IMR-90 (cell line): ENCODE results near the gene RTRAF. TPM values are rescaled to one million over a fixed set of nuclear protein-coding genes. Genes with fewer than 3 reads are reported as not detected.

Experiments used
- ATAC-seq: fragments of 200-7000 bp; cut with Tn5 transposase; 2 replicates; pipeline ENCODE4 v1.9.1; 2020; ENCODE audit warnings: low read depth, mild to moderate bottlenecking, moderate library complexity
- BruUV-seq: library from RNA; stranded (reverse); fragments of 400-500 nt; replicated peaks from 2 replicates; lab custom pipeline; 2021; lab: Mats Ljungman, UMichigan
- CTCF ChIA-PET: fragments of 300-600 bp; formaldehyde crosslinking; extraction: SDS; loops from one replicate; lab custom pipeline; 2021; ENCODE audit warnings: antibody characterized with exemption; lab: Yijun Ruan, JAX
- POLR2A ChIA-PET: fragments of 300-600 bp; sonication (Branson Sonifier 250); formaldehyde crosslinking; loops from one replicate; lab custom pipeline; 2022; ENCODE audit warnings: antibody characterized with exemption; ENCODE audit not compliant: unreplicated experiment; lab: Charles Lee
- DNase-seq: peaks from one replicate; pipeline ENCODE4 v3.0.0; 2013
- H2AFZ ChIP-seq: replicated peaks from 2 replicates; pipeline ENCODE3; 2013; ENCODE audit warnings: low read length, mild to moderate bottlenecking; ENCODE audit not compliant: poor library complexity
- H2AK5ac ChIP-seq: 2 replicates; pipeline ENCODE4 v1.6.1; 2013; ENCODE audit warnings: low read depth, low read length, inconsistent platforms
- H2AK9ac ChIP-seq: replicated peaks from 2 replicates; pipeline ENCODE3; 2013; ENCODE audit warnings: mild to moderate bottlenecking, low read depth, low read length, moderate library complexity; ENCODE audit not compliant: poor library complexity
- H2BK120ac ChIP-seq: 2 replicates; pipeline ENCODE4 v1.6.1; 2013; ENCODE audit warnings: low read depth, low read length, inconsistent platforms
- H2BK15ac ChIP-seq: 3 replicates; pipeline ENCODE4 v1.6.1; 2013; ENCODE audit warnings: low read depth, low read length, inconsistent platforms
- H2BK20ac ChIP-seq: 2 replicates; pipeline ENCODE4 v1.6.1; 2013; ENCODE audit warnings: low read depth, mild to moderate bottlenecking, inconsistent platforms, low read length, moderate library complexity
- H2BK5ac ChIP-seq: 2 replicates; pipeline ENCODE4 v1.6.1; 2013; ENCODE audit warnings: mild to moderate bottlenecking, low read depth, low read length, inconsistent platforms; ENCODE audit not compliant: poor library complexity, severe bottlenecking
- H3K14ac ChIP-seq: replicated peaks from 2 replicates; pipeline ENCODE4 v1.6.1; 2013; ENCODE audit warnings: low read depth, low read length, inconsistent platforms
- H3K18ac ChIP-seq: 2 replicates; pipeline ENCODE4 v1.6.1; 2013; ENCODE audit warnings: low read depth, low read length, control low read depth
- H3K23ac ChIP-seq: 2 replicates; pipeline ENCODE4 v1.6.1; 2013; ENCODE audit warnings: low read depth, low read length, inconsistent platforms
- H3K27ac ChIP-seq: 2 replicates; pipeline ENCODE4 v1.5.1; 2013; ENCODE audit warnings: mild to moderate bottlenecking, control low read depth, low read length; ENCODE audit not compliant: insufficient read depth
- H3K27me3 ChIP-seq: 2 replicates; pipeline ENCODE4 v1.6.1; 2013; ENCODE audit warnings: low read length; ENCODE audit not compliant: control insufficient read depth, insufficient read depth
- H3K36me3 ChIP-seq: 2 replicates; pipeline ENCODE4 v1.6.1; 2013; ENCODE audit warnings: low read length, mixed read lengths; ENCODE audit not compliant: control insufficient read depth, insufficient read depth
- H3K4ac ChIP-seq: 2 replicates; pipeline ENCODE4 v1.6.1; 2013; ENCODE audit warnings: low read depth, low read length, inconsistent platforms
- H3K4me1 ChIP-seq: 2 replicates; pipeline ENCODE4 v1.6.1; 2013; ENCODE audit warnings: low read length, mixed read lengths; ENCODE audit not compliant: control insufficient read depth, insufficient read depth
- H3K4me2 ChIP-seq: 2 replicates; pipeline ENCODE4 v1.6.1; 2013; ENCODE audit warnings: low read depth, mild to moderate bottlenecking, control low read depth, low read length, moderate library complexity
- H3K4me3 ChIP-seq: 2 replicates; pipeline ENCODE4 v1.5.1; 2013; ENCODE audit warnings: low read depth, mild to moderate bottlenecking, control low read depth, low read length, moderate library complexity; ENCODE audit not compliant: insufficient read depth
- H3K56ac ChIP-seq: 2 replicates; pipeline ENCODE4 v1.6.1; 2013; ENCODE audit warnings: low read length, inconsistent platforms; ENCODE audit not compliant: insufficient read depth; ENCODE audit errors: extremely low read depth
- H3K79me1 ChIP-seq, 2 experiments: 2 replicates each; pipeline ENCODE4 v1.6.1; 2013; ENCODE audit warnings: low read length in 2 of 2, inconsistent platforms in 1 of 2, low read depth in 1 of 2
- H3K9ac ChIP-seq: 2 replicates; pipeline ENCODE4 v1.6.1; 2013; ENCODE audit warnings: low read depth, low read length, control low read depth
- H3K9me1 ChIP-seq: 2 replicates; pipeline ENCODE4 v1.6.1; 2013; ENCODE audit warnings: low read length, inconsistent platforms; ENCODE audit not compliant: insufficient read depth
- H3K9me3 ChIP-seq: 2 replicates; pipeline ENCODE4 v1.6.1; 2013; ENCODE audit warnings: low read length; ENCODE audit not compliant: control insufficient read depth, insufficient read depth
- H4K20me1 ChIP-seq: 2 replicates; pipeline ENCODE4 v1.6.1; 2013; ENCODE audit warnings: low read length, inconsistent platforms; ENCODE audit not compliant: insufficient read depth
- H4K5ac ChIP-seq: 2 replicates; pipeline ENCODE4 v1.6.1; 2013; ENCODE audit warnings: mild to moderate bottlenecking, low read depth, low read length, control low read depth
- H4K8ac ChIP-seq, 2 experiments: 2 replicates each; pipeline ENCODE4 v1.6.1; 2013; ENCODE audit warnings: low read depth in 2 of 2, low read length in 2 of 2, control low read depth in 1 of 2, inconsistent platforms in 1 of 2
- H4K91ac ChIP-seq: 2 replicates; pipeline ENCODE4 v1.6.1; 2013; ENCODE audit warnings: low read depth, low read length, inconsistent platforms; ENCODE audit not compliant: insufficient read depth
- BHLHE40 ChIP-seq: fragments of 150-350 bp; IDR thresholded peaks from 2 replicates; pipeline ENCODE4 v1.6.1; 2016; ENCODE audit warnings: mild to moderate bottlenecking, low read depth, low read length
- CEBPB ChIP-seq: IDR thresholded peaks from 2 replicates; pipeline ENCODE4 v1.6.1; 2012; ENCODE audit warnings: low read depth, low read length, improper control_type of control experiment
- CHD1 ChIP-seq: IDR thresholded peaks from 2 replicates; pipeline ENCODE4 v1.6.1; 2012; ENCODE audit warnings: low read depth, low read length, improper control_type of control experiment
- FOS ChIP-seq: fragments of 150-350 bp; IDR thresholded peaks from 2 replicates; pipeline ENCODE4 v1.6.1; 2016; ENCODE audit warnings: low read depth, low read length
- MAFK ChIP-seq: IDR thresholded peaks from 2 replicates; pipeline ENCODE4 v1.6.1; 2012; ENCODE audit warnings: low read depth, low read length, improper control_type of control experiment
- MAZ ChIP-seq: IDR thresholded peaks from 2 replicates; pipeline ENCODE4 v1.6.1; 2012; ENCODE audit warnings: low read depth, mild to moderate bottlenecking, low read length, improper control_type of control experiment, moderate library complexity, borderline replicate concordance
- MXI1 ChIP-seq: IDR thresholded peaks from 2 replicates; pipeline ENCODE4 v1.6.1; 2012; ENCODE audit warnings: low read depth, mild to moderate bottlenecking, low read length, moderate library complexity, borderline replicate concordance
- NFE2L2 ChIP-seq: fragments of 150-350 bp; IDR thresholded peaks from 2 replicates; pipeline ENCODE4 v1.6.1; 2016; ENCODE audit warnings: low read depth, mild to moderate bottlenecking, low read length
- POLR2A ChIP-seq: IDR thresholded peaks from 2 replicates; pipeline ENCODE4 v1.6.1; 2012; ENCODE audit warnings: mild to moderate bottlenecking, low read depth, low read length
- RAD21 ChIP-seq: IDR thresholded peaks from 2 replicates; pipeline ENCODE4 v1.6.1; 2012; ENCODE audit warnings: low read length, improper control_type of control experiment
- RCOR1 ChIP-seq: IDR thresholded peaks from 2 replicates; pipeline ENCODE4 v1.6.1; 2012; ENCODE audit warnings: mild to moderate bottlenecking, low read length, improper control_type of control experiment; ENCODE audit not compliant: insufficient replicate concordance
- RFX5 ChIP-seq: IDR thresholded peaks from 2 replicates; pipeline ENCODE4 v1.8.0; 2012; ENCODE audit warnings: low read depth, mild to moderate bottlenecking, low read length, moderate library complexity
- SMC3 ChIP-seq: fragments of 150-350 bp; IDR thresholded peaks from 2 replicates; pipeline ENCODE4 v1.6.1; 2016; ENCODE audit warnings: low read depth, mild to moderate bottlenecking, antibody characterized with exemption, low read length, moderate library complexity
- WGBS, 2 experiments: methylation state at CpG; one replicate each; pipeline versions ENCODE4 v1.1.5 to v1.1.7; 2013; ENCODE audit warnings: missing lambda C conversion rate in 2 of 2; ENCODE audit not compliant: insufficient read length in 1 of 2; ENCODE audit errors: extremely low coverage in 2 of 2; 5-methylcytosine and 5-hydroxymethylcytosine counted together
- dilution Hi-C: fragments of 300-500 bp; cut with HindIII; formaldehyde crosslinking; loops from one replicate; pipeline ENCODE4 v1.14.3; 2018; ENCODE audit warnings: low sequenced_read_pairs; ENCODE audit not compliant: unreplicated experiment
- in situ Hi-C: fragments of 300-500 bp; cut with MboI; formaldehyde crosslinking; loops from 3 replicates; pipeline ENCODE4 v1.14.3; 2019; ENCODE audit warnings: low sequenced_read_pairs, inconsistent platforms, mixed read lengths
- intact Hi-C: fragments of 100-400 bp; cut with micrococcal nuclease; formaldehyde crosslinking; loops from 2 replicates; pipeline ENCODE4 v1.10.0; 2022
- polyA plus RNA-seq, 3 experiments: library from polyadenylated mRNA; depleted of rRNA; stranded (reverse); fragments of >200 nt; gene quantifications; 2 replicates each; pipeline ENCODE4 v1.2.3, GENCODE V29; 2012; ENCODE audit warnings: low replicate concordance in 1 of 3
- total RNA-seq: library from RNA; depleted of rRNA; stranded (reverse); fragments of >200 nt; gene quantifications from 2 replicates; pipeline ENCODE4 v1.2.3, GENCODE V29; 2012
- TF ChIP-seq, protein P1 (sequence below): fragments of 150-350 bp; IDR thresholded peaks from 2 replicates; pipeline ENCODE4 v1.6.1; 2016; ENCODE audit warnings: low read depth, mild to moderate bottlenecking, low read length, moderate library complexity, borderline replicate concordance
- TF ChIP-seq, protein P2 (sequence below): fragments of 150-350 bp; IDR thresholded peaks from 2 replicates; pipeline ENCODE4 v1.6.1; 2017; ENCODE audit warnings: mild to moderate bottlenecking, antibody characterized with exemption, low read length, low read depth
- TF ChIP-seq, protein P3 (sequence below): conservative IDR thresholded peaks from 2 replicates; pipeline ENCODE4 v1.5.1; 2012; ENCODE audit warnings: mild to moderate bottlenecking, low read depth, low read length, improper control_type of control experiment

Gene RTRAF
- total and polyA plus RNA-seq, 2 of the 4 experiments (the other 2 are of a cell fraction) = 53.2 to 102 TPM

DNA sequence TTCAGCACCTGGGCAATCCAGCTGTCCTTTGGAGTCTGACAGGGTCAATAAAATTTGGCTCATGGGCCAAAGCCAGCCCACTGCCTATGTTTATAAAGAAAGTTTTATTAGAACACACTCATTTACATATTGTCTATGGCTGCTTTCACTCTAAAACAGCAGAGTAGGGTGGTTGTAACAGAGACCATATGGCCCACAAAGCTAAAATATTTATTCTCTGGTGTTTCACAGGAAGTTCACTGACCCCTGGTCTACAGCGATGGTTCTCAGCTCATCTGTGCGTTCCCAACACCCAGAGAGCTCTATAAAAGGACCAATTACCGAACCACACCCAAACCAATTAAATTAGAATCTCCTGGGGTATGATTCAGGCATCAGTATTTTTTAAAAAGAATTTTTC lies 37.7 kb upstream of the RTRAF start:
- ChIA-PET CTCF (no interaction called here), POLR2A (no interaction called here)
- no peaks in the 10 kb centered on the region for H3K9me1 ChIP-seq
- no peak overlapping the region for H2AFZ ChIP-seq
- H3K4me2 ChIP-seq = no peak overlapping the region
- H4K91ac ChIP-seq = no peak overlapping the region
- H4K8ac ChIP-seq = no peak overlapping the region
- H2AK5ac ChIP-seq = no peak overlapping the region
- H3K27me3 ChIP-seq = no peaks in the 10 kb centered on the region
- H4K5ac ChIP-seq = no peak overlapping the region
- H3K4ac ChIP-seq = no peak overlapping the region
- H3K79me1 ChIP-seq = no peaks in the 10 kb centered on the region; a peak in 1 of 4 replicates
- no peak overlapping the region for H2BK15ac ChIP-seq
- H3K27ac ChIP-seq = no peak overlapping the region
- no peaks in the 10 kb centered on the region for H3K4me1 ChIP-seq
- H2AK9ac ChIP-seq = no peak overlapping the region
- no peaks in the 10 kb centered on the region for H4K20me1 ChIP-seq
- H2BK120ac ChIP-seq = no peak overlapping the region
- dilution Hi-C loops = no loop called here
- WGBS, 2 experiments = no CpG with 5 or more reads among the region's 3 CpGs
- no TSS peak for BruUV-seq
- no peak overlapping the region for H3K23ac ChIP-seq
- in situ Hi-C loops = no loop called here
- H3K4me3 ChIP-seq = no peak overlapping the region
- H2BK5ac ChIP-seq = no peak overlapping the region
- TF ChIP-seq FOS (no peak), RCOR1 (no peak), BHLHE40 (no peak), MAZ (no peak), RAD21 (no peak), RFX5 (no peak), POLR2A (no peak), SMC3 (no peak), CEBPB (no peak), MXI1 (no peak), NFE2L2 (no peak), CHD1 (no peak), MAFK (no peak)
- TF ChIP-seq, protein P1, sequence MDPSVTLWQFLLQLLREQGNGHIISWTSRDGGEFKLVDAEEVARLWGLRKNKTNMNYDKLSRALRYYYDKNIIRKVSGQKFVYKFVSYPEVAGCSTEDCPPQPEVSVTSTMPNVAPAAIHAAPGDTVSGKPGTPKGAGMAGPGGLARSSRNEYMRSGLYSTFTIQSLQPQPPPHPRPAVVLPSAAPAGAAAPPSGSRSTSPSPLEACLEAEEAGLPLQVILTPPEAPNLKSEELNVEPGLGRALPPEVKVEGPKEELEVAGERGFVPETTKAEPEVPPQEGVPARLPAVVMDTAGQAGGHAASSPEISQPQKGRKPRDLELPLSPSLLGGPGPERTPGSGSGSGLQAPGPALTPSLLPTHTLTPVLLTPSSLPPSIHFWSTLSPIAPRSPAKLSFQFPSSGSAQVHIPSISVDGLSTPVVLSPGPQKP = no peak
- TF ChIP-seq, protein P2, sequence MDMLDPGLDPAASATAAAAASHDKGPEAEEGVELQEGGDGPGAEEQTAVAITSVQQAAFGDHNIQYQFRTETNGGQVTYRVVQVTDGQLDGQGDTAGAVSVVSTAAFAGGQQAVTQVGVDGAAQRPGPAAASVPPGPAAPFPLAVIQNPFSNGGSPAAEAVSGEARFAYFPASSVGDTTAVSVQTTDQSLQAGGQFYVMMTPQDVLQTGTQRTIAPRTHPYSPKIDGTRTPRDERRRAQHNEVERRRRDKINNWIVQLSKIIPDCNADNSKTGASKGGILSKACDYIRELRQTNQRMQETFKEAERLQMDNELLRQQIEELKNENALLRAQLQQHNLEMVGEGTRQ = no peak
- TF ChIP-seq, protein P3, sequence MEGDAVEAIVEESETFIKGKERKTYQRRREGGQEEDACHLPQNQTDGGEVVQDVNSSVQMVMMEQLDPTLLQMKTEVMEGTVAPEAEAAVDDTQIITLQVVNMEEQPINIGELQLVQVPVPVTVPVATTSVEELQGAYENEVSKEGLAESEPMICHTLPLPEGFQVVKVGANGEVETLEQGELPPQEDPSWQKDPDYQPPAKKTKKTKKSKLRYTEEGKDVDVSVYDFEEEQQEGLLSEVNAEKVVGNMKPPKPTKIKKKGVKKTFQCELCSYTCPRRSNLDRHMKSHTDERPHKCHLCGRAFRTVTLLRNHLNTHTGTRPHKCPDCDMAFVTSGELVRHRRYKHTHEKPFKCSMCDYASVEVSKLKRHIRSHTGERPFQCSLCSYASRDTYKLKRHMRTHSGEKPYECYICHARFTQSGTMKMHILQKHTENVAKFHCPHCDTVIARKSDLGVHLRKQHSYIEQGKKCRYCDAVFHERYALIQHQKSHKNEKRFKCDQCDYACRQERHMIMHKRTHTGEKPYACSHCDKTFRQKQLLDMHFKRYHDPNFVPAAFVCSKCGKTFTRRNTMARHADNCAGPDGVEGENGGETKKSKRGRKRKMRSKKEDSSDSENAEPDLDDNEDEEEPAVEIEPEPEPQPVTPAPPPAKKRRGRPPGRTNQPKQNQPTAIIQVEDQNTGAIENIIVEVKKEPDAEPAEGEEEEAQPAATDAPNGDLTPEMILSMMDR = no peak
- H3K56ac ChIP-seq = no peak overlapping the region
- H2BK20ac ChIP-seq = no peak overlapping the region
- ATAC-seq (no peak), DNase-seq (no peak)
- peaks cover 3% of the 10 kb centered on the region for H3K9me3 ChIP-seq
- H3K9ac ChIP-seq = no peak overlapping the region
- H3K14ac ChIP-seq = no peak overlapping the region
- intact Hi-C loops = no loop called here
- no peak overlapping the region for H3K18ac ChIP-seq
- H3K36me3 ChIP-seq = peaks cover 14% of the 10 kb centered on the region
